Jurkat, Clone E6-1 (cell line): ENCODE results near the gene GPC6.

ENCODE experiments used
- DNase-seq: peaks from one replicate; pipeline ENCODE4 v3.0.0-alpha.2; 2011; ENCODE audit warnings: low read depth, low spot score
- H3K4me3 ChIP-seq: 2 replicates; pipeline ENCODE4 v1.5.1; 2011; ENCODE audit warnings: mild to moderate bottlenecking, low read length, control low read depth, moderate library complexity

The GPC6 gene

DNA sequence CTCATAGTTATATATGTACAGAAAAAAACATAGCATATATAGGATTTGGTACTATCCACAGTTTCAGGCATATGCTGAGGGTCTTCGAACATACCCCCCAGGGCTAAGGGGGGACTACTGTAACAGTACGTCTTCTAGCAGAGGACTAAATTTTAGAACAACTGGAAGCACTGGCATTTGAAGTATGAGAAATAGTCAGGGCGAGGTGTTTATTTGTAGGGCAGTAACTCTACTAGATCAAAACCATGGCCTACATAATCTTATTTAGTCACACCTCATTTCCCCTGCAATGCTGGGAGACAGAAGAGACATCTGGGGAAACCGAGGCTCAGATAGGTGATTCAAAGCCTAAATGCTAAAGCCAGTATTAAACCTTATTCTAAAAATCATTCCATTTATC, 1007.2 kb downstream of the GPC6 start:
- H3K4me3 ChIP-seq: no peak overlapping the region
- no peak for DNase-seq

DNA sequence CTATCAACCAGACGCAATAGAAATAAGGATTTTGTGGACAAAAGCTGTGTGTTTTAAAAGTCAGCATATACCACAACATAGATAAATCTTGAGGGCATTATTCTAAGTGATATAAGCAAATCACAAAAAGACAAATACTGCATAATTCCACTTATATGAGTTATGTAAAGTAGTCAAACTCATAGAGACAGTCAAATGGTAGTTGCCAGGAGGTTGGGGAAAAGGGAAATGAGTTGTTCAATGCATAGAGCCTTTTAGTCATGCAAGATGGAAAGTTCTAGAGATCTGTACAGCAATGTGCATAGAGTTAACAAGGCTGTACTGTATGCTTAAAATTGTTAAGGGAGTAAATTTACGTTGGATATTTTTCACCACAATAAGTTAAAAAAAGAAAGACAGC, 1008.1 kb downstream of the GPC6 start:
- DNase-seq: no peak
- H3K4me3 ChIP-seq: no peak overlapping the region

DNA sequence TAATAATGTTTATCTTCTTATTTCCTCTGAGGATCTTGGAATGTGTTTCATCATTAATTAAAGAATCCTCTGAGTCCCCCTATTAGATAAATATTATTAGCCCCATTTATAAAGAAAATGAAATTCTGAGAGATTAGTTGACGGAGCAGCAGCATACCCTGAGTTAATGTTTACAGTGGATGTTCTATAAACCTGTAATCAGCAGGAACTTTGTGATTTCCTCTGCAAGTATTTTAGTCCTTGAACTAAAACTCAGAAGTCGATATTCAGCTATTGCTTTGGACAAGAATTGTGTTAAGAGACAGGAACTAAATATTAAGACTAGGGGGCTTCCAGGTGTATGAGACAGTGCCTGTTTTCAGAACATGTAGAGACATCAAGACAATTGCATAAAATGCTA, 1009.5 kb downstream of the GPC6 start:
- H3K4me3 ChIP-seq: no peak overlapping the region
- no peak for DNase-seq

DNA sequence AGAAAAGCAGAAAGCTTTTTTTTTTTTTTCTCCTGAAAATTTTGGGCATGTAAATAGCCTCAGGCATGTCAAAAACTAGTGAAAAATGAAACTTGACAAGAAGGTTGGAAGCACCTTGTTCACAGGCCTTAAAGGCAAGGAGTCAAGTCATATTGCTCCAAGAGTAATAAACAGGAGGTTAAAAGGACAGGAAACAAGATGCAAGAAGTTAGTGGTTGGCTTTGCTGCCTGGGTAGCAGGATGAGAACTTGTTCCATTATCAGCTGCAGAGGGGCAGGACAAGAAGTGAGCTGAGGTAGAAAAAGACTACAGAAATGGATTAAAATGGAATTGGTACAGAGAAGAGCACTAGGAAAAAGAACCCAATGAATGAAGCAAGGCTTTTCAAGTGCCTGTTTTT, 1010.3 kb downstream of the GPC6 start:
- no peak overlapping the region for H3K4me3 ChIP-seq
- no peak for DNase-seq

DNA sequence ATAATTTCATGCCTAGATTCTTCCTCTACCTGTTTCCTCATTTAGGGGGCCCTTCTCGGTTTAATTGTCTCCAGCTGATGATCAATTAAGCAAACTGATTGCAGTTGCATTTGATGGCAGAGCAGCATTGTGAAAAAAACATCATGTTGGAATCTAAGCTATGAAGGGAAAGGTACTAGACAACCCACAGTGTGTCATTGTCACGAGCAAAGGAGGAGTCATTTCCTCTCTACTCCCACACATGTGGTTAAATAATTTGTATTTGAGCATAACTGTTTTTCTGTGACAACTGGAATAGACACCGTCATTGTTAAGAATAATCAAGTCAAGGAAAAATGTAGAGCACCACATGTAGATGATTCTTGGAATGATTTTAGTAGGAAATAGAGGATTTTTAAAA, 1012.5 kb downstream of the GPC6 start:
- H3K4me3 ChIP-seq: no peak overlapping the region
- DNase-seq: no peak

DNA sequence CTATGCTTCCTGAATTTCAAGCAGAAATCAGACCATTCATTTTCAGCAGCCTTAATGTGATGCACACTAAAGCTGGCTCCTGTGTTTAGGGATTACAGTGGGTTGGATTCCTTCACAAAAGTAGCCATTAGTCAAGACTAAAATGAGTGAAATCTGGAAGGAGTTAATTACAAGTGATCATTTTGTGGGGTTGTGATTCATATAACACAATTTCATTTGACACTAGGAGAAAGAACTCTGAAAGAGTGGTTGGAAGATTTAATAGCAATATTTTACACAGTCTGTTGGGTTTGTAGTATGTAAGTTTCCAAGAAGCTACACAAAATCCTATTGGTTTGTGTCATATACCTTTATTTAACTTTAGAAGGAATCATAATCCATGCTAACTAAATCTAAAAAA, 1015.9 kb downstream of the GPC6 start:
- no peak overlapping the region for H3K4me3 ChIP-seq
- no peak for DNase-seq

DNA sequence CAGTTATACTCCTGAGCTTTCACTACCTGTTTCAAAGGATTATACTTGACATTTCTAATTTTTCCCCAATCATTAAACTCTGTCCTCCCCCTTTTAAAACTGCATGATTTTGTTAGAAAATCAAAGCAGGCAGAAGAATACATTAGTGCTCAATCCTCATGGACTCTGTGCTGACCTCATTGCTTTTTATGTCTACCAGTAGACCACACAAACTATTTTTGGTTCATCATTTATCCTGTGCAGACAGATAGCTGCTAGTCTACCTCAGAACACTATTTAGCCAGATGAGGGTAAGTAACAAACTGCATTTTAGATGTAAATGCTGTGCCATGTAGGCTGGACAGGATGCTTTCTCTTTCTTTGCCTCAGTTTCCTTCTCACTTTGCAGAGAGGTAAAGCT, 1016.9 kb downstream of the GPC6 start:
- DNase-seq: no peak
- no peak overlapping the region for H3K4me3 ChIP-seq

DNA sequence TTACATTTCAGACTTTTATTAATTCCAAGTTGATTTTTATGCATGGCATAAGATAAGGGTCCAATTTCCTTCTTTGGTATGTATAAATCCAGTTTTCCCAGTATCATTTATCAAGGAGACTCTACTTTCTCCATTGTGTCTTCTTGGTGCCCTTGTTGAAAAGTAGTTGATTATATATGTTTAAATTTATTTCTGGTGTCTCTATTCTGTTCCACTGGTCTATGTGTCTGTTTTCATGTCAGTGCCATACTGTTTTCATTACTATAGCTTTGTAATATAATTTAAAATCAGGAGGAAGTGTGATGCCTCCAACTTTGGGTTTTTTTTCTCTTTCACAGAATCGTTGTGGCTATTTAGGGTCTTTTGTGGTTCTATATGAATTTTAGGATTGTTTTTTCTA, 1019.9 kb downstream of the GPC6 start:
- no peak for DNase-seq
- H3K4me3 ChIP-seq: no peak overlapping the region

DNA sequence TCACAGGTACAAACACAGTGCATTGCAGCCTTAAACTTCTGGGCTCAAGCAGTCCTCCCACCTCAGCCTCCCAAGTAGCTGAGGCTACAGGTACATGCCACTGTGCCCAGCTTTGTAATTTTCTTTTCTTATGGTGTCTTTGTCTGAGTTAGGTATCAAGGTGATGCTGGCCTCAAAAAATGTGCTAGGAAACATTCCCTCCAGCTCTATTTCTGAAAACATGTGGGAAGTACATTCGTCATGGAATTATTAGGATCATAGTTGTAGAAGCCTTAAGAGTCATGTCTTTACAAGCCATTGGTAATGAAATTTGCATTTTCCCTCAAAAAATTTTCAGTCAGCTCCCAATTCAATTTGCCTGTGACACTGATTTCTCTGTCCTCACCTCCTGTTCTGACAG, 1021.3 kb downstream of the GPC6 start:
- DNase-seq: no peak
- H3K4me3 ChIP-seq: no peak overlapping the region

DNA sequence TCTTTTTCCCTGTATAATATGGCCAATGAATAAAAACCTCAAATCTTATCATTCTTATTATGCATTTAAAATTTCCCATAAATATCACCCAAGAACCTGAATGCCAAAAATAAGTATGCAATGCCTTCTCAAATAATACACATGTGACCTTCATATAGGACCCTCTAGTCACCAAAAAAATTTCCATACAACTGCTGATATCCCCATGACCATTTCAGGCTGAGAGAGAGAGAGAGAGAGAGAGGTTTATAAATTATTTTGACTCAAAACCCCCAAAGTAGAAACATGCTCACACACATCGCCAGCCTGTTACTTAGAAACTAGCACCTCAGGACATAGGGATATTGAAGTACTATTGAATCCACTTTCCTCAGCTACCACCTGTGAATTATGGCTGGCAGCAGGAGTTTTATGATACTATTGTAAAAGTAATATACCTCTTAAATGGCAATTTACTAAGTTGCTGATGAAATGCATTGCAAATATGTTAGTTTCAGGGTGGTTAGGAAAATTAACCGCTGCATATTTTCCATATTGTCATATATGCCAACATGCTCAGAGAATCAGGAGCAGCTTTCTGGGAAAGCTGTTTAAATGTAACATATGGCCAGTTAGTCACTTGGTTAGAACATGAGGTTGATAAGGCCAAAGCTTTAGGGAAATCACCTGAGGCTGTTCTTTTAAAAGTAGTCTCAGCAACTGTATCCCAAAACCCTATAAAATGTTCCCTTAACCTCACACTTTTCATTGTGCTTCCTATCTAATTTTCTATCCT, 1022.0 kb downstream of the GPC6 start:
- H3K4me3 ChIP-seq: no peak overlapping the region
- DNase-seq: no peak

DNA sequence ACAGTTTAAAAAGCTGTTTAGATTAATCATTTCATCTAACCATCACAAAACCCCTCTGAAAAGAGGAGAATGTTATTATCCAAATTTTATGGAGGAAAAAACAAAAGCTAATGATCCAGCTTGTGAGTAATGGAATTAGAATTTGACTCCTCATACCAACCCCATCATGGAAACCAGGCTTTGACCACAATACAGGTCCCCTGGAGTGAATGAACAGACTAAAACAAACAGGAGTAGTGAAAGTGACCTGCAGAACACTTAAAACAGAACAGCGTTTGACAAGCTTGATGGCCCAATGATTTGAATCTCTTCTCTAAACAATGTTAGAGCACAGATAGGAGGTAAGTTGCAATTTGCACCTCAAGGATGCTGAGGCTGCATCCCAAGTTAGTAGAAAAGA, 1022.9 kb downstream of the GPC6 start:
- H3K4me3 ChIP-seq: no peak overlapping the region
- no peak for DNase-seq

DNA sequence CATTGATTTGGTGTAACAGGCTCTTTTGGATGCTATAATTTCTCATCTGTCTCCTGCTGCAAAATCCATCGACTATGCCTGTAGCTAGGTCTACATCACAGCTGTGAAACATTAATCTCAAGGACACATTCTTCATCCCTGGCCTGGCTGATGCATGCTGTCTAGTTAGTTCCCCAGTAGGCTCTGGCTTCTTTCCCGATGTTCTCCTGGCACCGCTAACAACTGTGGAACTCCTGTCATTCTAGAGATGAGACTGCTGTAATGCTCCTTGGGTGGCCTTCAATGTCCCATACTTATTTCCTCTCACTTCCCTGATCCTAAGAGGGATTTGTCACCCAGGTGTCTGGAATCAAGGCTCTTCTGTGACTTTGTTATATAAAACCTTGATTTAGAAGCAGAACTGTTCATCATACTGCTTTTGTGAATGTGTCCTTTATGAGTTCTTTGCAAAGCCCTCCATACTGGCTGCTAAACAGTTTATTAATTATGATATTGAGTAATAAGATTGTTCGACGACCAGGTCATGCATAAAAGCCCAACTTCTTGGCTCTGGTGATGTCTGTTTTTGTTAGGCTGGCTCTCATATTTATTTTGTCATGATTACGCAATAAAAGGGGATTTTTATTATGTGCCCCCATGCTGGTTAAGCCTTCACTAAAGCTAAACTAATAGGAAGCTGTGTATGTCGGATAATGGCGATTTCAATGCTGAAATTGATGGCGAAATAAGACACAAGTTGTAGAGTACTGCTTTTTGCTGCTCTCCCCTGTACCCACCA, 1025.4 kb downstream of the GPC6 start:
- H3K4me3 ChIP-seq: no peak overlapping the region
- no peak for DNase-seq

DNA sequence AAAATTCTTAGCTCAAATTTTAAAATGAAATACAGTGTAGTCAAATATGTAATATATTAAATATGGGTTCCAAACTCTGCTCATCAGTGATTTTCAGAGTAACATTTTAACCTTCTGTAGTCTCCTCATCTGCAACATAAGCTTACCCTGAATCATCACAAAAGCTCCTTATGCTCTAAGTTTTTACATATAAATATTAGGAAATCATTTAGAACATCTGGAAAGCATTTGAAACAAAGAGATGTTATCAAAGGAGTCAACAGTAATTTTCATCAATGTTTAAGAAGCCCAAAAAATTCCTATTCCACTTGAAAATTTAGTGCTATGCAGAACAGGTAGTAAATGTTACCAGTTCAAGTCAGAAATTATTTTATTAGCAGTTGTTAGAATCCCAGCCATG, 1028.1 kb downstream of the GPC6 start:
- no peak for DNase-seq
- no peak overlapping the region for H3K4me3 ChIP-seq

DNA sequence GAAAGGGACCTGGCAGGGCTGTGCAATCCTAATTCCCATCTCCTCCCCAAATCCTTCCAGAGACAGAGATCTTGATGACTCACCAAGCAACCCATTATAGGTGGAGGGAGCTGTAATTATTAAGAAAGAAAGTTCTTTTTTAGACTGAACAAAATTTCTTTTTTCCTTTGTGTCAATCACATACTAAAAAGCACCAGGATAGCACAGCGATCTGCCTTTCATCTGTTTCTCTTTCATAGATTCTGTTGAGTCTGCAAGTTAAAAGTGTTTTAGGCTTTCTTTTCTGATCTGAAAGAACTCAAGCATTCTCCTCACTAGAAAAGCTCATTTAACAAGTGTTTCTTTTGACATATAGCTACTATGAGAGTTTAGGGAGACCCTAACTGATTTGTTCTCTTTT, 1030.1 kb downstream of the GPC6 start:
- DNase-seq: no peak

DNA sequence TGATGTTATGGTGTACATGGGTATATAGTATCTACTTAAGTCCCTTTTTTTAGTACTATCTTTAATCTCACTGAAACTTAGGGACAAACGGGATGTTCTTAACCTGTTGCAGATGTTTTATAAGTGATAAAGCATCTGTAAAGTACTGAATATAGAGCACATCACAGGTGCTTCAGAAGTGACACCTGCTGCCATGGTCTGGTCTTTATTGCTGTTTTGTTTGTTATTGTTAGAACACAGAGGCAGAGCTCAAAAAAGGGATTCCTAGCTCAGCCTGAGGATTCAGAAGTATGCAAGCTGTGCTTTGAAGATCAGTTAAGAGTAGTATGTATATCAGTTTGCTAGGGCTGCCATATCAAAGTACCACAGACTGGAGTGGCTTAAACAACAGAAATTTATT, 1033.4 kb downstream of the GPC6 start:
- DNase-seq: no peak
- H3K4me3 ChIP-seq: no peak overlapping the region

More for the DNA sequence above, 1030.1 kb downstream of the GPC6 start:
- H3K4me3 ChIP-seq: no peak overlapping the region

DNA sequence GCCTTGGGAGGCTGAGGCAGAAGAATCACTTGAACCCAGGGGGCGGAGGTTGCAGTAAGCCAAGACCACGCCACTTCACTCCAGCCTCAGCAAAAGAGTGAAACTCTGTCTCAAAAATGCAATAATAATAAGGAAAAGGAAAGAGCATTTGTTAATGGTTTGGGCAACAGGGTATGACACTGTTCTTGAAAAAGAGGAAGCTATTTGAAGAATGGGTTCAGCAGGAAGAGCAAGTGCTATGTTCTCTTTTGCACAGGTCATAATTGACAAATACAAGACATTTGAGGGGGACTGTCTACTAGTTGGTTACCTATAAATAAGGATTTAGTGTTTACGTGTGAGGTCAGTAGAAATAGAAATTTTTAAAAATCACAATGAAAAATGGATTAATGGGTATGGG, 1034.6 kb downstream of the GPC6 start:
- DNase-seq: no peak
- no peak overlapping the region for H3K4me3 ChIP-seq

DNA sequence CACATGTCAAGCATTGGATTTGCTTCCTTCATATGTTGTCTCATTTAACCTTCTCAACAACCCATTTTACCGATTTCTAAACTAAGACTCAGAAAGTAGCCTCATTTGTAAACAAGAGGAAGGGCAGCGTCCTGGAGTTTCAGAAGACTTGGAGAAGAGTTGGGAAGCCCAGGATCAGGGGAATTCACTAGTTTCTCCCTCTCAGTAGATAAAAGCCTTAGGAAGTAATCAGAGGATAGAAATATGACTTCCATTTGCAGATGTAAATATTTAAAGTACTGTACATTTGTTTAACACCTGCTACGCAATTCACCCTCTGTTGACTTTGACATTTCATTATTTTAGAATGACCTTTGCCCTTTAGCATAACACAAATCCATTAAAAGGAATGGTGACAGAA, 1036.4 kb downstream of the GPC6 start:
- no peak for DNase-seq

DNA sequence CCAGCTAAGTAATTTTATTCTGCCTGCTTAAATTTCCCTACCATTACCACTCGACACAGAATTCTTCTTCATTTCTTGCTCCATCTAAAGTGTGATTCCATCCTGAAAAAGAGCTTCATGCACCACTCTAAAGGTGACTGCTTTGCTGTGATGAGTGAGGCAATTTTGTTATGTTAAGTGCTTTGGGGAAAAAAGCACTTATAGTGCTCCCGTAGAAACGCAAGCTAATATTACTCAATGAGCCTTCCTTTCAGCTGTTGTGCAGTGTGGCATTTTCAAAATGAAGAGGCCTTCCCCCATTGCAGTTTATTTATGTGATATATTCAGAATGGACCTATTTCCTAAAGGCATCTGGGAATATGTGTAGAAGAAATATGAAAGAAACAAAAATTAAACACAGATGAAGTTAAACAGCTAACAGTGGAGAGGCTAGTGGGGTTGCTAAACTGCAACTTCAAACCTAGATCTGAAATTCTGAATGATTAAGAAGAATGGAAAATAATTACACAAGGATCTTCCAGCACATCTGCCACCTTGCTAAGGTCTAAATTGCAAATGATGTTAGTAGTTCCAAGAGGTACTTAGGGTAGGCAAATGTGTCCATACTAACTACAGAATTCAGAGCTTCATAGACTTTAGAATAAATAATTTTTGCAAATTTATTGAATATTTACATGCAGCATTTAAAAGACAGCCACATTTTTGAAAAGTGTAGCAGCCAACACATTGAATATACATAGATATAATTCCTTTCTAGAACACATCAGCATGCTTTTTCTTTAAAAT, 1041.2 kb downstream of the GPC6 start:
- DNase-seq: no peak
- no peak overlapping the region for H3K4me3 ChIP-seq

More for the DNA sequence above, 1036.4 kb downstream of the GPC6 start:
- H3K4me3 ChIP-seq: no peak overlapping the region

DNA sequence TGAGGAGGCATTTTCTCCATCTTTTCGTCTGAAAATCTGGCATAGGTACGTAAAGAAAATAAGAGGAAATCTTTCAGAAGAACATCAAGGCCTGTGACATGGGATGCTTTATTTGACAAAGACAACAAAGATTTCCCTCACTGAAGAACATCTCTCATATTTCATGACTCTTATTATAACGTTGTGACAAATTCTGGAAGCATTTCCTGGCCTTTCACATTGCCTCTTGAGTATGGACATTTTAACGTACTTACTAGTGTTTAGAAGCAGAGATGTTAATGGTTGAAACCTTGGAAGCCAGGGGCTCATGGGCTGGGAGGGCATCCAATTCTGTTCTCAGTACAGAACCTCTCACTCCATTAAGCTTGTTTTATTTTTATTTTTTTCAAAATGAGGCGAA, 1042.1 kb downstream of the GPC6 start:
- no peak for DNase-seq

DNA sequence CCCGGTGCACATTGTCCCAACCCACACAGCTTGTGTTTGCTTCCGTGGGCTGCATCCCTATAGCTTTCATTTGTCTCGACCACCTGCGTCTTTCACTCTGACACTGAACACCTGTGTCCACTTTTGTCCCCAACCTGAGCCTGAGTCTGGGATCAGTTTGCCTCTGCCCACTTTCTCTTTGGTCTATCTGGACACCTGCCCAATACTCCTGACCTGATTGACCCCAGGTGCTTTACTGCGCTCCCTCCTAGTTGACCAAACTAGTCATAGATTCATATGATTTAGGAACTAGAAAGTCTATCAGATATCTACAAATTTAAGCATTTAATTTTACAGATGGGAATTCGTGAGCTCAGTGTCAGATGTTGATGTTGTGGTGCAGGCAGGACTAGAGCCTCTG, 1043.0 kb downstream of the GPC6 start:
- no peak overlapping the region for H3K4me3 ChIP-seq
- no peak for DNase-seq

More for the DNA sequence above, 1042.1 kb downstream of the GPC6 start:
- H3K4me3 ChIP-seq: no peak overlapping the region
